Inflammatory macrophage (primary cell): ENCODE data around the gene RAB7A.
A peak's percentile ranks its signal among the peaks of the same experiment; 100 is the strongest.
"Not testable (repeated sequence)": the region's sequence is repeated elsewhere in the genome, so short reads cannot be mapped to it uniquely, and the experiment has no call there.

ENCODE experiments used
- DNase-seq, 2 donors: peaks; one replicate each; pipeline ENCODE4 v3.0.0-alpha.2; 2020 to 2022

The RAB7A gene

GRCh38 chr3:128823631-128824030 is 97.6 kb downstream of the RAB7A start:
- no peak for DNase-seq

GRCh38 chr3:128824132-128824850 is 98.3 kb downstream of the RAB7A start:
- DNase-seq, result no peak

DNA sequence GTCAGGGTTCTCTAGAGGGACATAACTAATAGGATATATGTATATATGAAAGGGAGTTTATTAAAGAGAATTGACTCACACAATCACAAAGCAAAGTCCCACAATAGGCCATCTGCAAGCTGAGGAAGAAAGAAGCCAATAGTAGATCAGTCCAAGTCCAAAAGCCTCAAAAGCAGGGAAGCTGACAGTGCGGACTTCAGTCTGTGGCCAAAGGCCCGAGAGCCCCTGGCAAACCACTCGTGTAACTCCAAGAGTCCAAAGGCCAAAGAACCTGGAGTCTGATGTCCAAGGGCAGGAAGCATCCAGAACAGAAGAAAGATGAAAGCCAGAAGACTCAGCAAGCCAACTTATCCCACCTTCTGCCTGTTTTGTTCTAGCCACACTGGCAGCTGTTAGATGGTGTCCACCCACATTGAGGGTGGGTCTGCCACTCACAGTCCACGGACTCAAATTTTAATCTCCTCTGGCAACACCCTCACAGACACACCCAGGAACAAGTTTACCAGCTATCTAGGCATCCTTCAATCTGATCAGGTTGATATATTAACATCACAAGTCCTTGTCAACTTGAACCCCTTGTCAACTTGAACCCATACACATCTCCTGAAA is 99.2 kb downstream of the RAB7A start:
- no peak for DNase-seq

- DNase-seq, result not testable (repeated sequence)
Observed at GRCh38 chr3:128829087-128829486, 103.1 kb downstream of the RAB7A start.

- DNase-seq, result not testable (repeated sequence)
Observed at GRCh38 chr3:128829925-128830625, 104.1 kb downstream of the RAB7A start.

GRCh38 chr3:128830762-128831161 is 104.8 kb downstream of the RAB7A start:
- DNase-seq, result not testable (repeated sequence)

GRCh38 chr3:128832979-128833378 is 107.0 kb downstream of the RAB7A start:
- not testable (repeated sequence) for DNase-seq

GRCh38 chr3:128835096-128835495 is 109.1 kb downstream of the RAB7A start:
- DNase-seq, result no peak

DNA sequence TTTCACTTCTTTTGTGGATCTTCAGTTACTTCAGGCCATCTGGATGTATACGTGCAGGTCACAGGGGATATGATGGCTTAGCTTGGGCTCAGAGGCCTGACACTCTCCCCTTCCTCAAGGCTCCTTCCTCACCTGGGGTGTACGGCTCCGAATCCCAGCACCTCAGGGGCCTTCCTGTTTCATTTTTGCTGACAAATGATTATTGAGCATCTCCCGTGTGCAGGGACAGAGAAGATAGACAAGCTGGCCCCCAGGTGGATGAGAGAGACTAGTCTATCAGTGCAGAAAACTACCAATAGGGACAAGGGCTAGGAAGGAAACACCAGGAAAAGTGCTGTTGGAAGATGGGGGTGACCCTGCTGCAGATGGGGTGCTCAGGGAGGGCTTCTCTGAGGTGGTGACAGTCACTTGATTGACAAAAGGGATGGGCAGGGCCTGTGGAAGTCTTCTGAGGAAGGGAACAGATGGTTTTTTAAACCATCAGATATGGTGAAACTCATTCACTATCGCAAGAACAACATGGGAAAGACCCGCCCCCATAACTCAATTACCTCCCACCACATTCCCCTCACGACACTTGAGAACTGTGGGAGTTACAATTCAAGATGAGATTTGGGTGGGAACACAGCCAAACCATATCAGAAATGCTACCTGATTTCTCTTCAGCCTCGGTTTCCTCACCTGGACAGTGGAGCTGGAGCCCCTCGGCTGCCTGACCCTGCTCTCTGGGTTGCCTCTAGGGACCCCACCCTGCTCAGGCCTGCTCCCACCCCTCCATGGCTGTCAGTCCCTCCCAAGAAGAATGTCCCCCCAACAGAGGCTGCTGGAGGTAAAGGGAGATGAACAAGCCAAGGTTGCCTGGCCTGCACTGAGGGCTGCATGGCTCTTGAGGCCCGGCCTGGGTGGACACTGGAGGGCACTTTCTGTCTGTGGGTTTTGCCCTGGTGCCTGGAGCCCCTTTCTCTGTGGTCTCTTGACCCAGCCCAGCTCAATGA is 116.2 kb downstream of the RAB7A start:
- no peak for DNase-seq

DNA sequence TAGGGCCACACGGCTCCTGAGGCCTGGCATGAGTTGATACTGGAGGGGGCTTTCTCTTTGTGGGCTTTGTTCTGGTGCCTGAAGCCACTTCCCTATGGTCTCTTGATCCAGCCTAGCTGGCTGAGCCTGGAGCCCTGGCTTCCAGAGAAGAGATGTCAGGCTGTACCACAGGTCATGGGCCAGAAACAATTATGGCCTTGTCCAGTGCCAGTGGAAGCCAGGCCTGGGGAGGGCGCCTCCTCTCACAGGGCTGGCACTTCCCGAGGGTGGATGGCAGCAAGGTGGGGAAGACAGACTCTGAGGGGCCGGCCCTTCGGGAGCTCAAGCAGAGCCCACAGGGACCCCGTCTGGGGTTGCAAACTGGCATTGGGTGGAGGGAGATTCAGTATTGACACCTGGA is 118.5 kb downstream of the RAB7A start:
- DNase-seq, result no peak

GRCh38 chr3:128845119-128845777 is 119.3 kb downstream of the RAB7A start:
- DNase-seq, result no peak

GRCh38 chr3:128845778-128846485 is 119.9 kb downstream of the RAB7A start:
- peak; percentile 81 to 88 for DNase-seq

GRCh38 chr3:128846486-128846891 is 120.5 kb downstream of the RAB7A start:
- DNase-seq, result peak; percentile 85 to 97

DNA sequence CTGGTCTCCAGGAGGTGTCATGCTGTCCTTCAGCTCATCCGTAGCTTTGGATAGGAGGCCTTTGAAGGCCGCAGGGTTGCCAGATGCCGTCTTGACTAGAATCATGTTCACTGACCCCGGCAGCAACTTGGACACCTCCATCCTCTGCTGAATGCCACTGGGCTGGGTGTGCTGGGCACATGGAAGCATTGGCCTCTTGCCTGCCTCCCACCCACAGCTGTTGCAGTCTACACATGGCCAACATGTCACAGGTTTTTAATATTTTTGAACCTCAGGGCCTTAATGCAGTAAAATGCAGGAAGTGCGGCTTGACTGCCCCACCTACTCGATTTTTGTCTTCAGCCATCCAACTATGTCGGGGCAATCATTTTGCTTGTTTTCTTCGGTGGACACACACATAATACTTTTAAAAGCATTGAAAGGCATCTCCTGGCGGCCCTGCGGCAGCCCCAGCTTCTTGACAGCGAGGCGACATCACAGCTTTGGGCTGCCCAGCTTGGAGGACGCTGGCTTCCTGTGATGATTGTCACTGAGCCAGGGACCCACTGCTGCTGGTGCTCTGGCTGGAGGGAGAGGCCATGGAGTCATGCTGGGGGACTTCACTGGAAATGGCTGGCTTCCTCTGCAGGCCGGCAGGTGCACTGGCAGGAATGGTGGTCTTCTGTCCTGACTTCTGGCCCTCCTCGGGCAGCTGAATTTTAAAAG is 121.8 kb downstream of the RAB7A start:
- DNase-seq, result peak; percentile 26 to 62

GRCh38 chr3:128848936-128849335 is 123.0 kb downstream of the RAB7A start:
- no peak for DNase-seq

GRCh38 chr3:128849911-128850455 is 124.0 kb downstream of the RAB7A start:
- DNase-seq, result no peak

DNA sequence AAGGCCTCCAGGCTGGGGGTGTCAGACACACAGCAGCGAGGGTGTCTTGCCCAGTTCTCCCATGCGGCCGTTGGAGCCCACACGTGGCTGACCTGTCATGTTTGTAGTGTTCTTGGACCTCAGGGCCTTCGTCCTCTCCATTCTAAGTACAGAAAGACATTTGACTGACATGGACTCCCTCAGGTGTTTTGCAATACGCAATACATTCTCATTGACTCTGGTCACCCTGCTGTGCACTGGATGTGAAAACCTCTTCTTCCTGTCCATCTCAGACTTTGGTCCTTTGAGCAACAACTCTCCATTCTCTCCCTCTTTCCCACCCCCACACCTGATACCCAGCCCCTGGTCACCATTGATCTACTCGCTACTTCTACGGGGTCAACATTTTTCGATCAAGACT is 124.6 kb downstream of the RAB7A start:
- no peak for DNase-seq

DNA sequence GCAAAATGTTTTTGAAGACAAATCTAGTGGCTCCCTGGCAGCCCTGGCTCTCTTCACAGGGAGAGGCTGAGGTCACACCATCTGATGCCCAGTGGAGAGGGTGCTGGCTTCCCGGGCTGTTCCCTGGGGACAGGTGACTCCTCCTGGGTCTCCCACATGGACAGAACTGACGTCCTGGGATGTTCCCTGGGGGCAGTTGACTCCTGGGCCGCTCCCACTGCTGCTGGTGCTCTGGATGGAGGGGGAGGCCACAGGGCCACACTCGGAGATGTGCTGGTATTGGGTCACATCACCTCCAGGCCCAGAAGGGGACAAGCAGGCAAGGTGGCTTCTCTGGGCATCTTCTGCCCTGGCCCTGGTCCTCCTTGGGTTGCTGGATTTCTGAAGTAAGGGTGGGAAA is 125.6 kb downstream of the RAB7A start:
- no peak for DNase-seq

DNA sequence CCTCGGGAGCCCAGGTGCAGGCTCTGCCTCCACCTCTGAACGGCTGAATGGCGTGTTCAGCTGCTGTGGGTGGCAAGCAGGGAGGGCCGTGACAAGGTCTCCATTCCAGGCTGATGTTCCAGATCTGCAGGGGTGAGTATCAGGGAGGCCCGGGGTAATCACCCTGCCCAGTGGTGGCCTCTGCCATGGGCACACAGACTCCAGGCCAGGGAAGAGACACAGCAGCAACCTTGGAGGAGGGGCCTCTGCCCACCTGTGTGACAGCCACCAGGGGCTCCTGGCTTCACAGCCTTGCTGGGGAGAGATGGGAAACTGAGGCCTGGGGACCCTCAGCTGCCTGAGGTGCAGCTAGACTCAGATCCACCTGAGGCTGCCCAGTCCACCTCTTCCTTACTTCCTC is 127.8 kb downstream of the RAB7A start:
- DNase-seq, result no peak

DNA sequence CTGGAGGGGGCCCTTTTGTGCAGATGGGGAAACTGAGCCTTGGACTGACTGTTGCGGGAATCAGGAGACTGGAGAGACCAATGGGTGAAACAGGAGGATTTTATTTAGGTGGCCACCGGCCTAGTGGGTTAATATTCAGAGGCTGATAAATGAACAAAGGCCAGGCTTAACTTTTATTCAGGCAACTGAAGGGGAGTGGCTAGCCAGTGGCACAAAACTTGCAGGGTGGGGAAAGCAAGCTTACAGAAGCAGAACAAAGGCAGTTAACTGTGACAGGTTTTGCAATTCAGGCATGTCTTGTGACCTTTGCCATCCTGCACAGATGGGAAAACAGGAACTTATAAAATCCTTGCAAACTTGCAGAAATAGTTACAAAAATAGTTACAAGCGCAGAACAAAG is 128.5 kb downstream of the RAB7A start:
- peak; percentile 95 for DNase-seq
